GM18511 (cell line): Measurements from ENCODE around the gene GAB2.

ENCODE experiments used
- ATAC-seq: cut with Tn5 transposase; IDR thresholded peaks from one replicate; pipeline ENCODE4 v1.9.1; 2021; ENCODE audit warnings: mild to moderate bottlenecking, moderate library complexity; ENCODE audit not compliant: unreplicated experiment

Gene GAB2

GRCh38 chr11:78346799-78347198, 70.8 kb downstream of the GAB2 start:
- no peak for ATAC-seq

DNA sequence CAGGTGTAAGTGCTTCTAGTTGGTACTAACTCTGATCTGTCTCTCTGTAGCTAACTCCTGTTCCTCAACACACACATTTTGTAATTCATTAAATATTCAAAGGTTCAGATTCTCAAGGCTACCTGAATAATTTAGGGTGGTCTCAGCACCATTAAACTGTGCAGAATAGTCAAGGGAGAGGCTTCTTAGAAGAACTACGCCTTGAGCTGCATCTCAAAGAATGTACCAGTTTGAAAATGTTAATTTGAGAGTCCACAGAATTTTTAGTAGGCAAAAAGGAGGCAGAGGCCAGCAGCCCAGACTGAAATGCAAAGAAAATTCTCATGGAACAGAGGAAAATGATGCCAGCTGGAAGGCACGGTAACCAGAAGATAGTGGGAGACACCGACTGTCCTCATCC, 72.2 kb downstream of the GAB2 start:
- no peak for ATAC-seq

DNA sequence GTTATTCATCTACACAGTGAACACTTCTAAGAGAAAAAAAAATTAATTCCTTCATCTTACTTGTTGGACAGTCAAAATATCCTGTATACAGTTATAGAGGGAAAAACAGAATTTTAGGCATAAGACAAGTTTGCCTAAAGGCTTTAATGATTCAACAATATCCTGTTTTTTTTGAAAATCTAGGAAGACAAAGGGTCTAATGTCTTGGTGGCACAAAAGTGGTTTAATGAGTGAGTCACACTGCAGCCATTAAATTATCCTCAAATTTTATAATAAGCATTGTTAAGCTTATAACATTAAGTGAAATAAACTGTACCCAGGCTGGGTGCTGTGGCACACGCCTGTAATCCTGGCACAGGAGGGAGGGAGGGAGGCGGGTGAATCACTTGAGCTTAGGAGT, 72.9 kb downstream of the GAB2 start:
- ATAC-seq, result no peak

DNA sequence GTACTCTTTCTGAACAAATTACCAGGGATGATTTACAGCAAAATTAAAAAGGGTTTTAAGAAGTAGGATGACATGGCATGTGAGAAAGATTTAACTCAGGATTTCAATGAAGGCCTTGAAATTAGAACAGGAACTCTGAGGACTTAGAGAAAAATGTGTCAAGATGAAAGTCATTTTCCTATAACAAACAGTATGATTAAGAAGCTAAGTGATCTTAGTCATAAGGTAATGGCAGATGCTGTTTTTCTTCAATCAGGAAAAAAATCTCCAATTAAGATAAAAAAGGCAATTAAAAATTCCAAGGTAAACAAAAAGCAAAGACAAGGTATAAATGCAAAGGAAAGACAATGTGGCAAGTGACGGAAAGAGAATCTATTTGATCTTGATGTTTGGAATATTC, 73.5 kb downstream of the GAB2 start:
- ATAC-seq, result no peak

DNA sequence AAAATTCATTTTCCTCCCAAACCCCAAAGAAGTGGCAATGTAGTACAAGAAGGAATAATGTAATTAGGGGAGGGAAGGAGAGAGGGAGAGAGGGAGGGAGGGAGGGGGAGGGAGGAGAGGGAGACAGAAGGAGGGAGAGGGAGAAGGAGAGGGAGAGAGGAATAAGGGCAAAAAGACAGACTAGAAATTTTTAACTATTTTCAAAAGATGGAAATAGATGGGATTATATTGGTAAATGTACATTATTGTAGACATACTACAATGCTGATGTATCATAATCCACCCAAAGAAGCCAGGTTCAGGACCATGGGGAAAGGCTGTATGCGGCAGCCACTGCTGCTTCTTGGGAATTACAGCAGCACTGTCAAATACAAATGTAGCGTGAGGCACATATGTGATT, 74.3 kb downstream of the GAB2 start:
- ATAC-seq, result no peak

GRCh38 chr11:78341841-78342240, 75.8 kb downstream of the GAB2 start:
- no peak for ATAC-seq

DNA sequence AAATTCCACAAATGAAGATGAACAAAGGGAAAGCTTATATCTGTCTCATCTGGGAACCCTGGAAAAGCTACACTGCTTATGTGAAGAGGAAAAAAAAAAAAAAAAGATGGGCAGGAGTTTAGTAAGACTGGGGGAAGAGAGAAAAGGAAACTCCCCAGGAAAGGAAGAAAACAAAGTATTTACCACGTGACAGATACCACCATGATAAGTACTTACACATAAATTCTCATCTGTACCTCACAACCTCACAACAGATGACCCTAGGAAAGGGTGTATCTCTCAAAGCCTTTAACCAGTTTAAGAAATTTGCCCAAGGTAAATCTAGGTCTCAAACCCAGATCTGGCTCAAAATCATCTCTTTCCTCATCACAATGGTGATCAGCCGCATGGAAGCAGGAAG, 77.1 kb downstream of the GAB2 start:
- ATAC-seq, result no peak

GRCh38 chr11:78339945-78340344, 77.7 kb downstream of the GAB2 start:
- no peak for ATAC-seq

DNA sequence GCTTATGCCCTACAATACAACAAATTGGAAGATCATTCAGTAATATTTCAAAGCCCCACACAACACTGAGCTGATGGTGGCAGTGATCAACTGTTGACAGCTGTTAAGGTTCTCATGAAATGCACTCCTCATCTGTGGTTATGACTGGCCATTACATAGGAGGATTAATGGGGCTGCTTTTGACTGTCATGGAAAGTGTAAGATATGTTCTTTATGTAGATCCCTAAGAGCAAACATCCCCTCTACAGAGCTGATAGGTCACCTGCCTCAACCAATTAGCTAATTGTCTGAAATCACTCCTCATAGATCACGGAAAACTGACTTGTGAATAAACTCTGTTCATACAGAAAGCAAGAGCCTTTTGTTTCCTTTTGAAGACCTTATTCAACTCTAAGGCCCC, 78.1 kb downstream of the GAB2 start:
- no peak for ATAC-seq

GRCh38 chr11:78338702-78339101, 78.9 kb downstream of the GAB2 start:
- ATAC-seq, result no peak

- no peak for ATAC-seq
Observed at GRCh38 chr11:78338138-78338537, 79.5 kb downstream of the GAB2 start.

DNA sequence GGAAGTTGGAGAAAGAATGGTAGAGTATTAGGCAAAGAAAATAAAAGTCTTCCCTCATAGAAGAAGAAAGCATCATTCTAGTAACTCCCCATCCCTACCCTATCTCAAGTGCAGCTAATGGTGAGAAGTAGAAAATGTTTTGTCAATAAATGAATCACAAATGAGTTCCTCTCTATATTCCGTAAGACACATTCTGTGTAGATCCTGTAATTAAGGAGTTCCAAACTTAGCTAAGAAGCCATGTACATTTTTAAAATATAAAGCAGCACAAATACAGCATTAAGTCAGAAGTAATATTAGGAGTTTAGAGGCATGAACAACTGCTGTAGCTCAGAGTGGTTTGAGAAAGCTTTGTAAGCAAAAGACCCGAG, 80.1 kb downstream of the GAB2 start:
- no peak for ATAC-seq

- no peak for ATAC-seq
Observed at GRCh38 chr11:78336877-78337553, 80.6 kb downstream of the GAB2 start.

GRCh38 chr11:78334109-78334508, 83.5 kb downstream of the GAB2 start:
- no peak for ATAC-seq

DNA sequence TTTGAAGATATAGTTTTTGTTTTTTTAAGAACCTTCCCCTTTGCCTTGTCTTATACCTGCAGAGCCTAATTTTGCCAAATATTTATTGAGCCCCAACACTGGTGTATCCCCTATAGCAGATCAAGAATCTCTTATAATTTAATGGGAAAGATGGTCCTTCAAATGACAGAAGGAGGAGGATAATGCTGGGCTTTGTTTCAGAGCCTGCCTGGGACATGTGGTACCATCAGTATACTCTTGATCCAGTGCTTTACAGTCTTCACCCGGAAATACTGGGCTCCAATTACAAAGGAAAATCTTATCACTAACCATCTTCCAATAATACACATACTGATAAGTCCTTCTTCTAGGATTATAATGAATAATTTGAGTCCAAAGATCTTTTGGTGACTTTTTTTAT, 84.7 kb downstream of the GAB2 start:
- ATAC-seq, result no peak

- no peak for ATAC-seq
Observed at GRCh38 chr11:78332174-78332866, 85.3 kb downstream of the GAB2 start.

DNA sequence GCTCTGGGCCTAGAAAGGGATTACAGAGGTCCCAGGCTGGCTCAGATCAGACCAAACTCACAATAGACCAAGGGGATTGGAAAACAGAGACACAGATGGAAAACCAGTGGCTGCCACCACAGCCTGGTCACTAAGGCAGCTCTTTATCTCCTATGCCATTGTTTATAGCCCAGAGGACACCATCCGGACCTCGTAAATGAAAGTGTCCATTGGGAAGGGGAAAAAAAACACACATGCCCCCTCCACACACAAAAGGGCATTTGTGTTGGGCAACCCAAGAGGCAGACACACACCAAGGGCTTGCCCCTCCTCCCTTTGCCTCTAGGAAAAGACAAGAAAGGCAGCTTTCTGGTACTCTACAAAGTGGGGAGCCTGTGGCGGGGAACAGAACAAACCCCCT, 85.9 kb downstream of the GAB2 start:
- no peak for ATAC-seq

DNA sequence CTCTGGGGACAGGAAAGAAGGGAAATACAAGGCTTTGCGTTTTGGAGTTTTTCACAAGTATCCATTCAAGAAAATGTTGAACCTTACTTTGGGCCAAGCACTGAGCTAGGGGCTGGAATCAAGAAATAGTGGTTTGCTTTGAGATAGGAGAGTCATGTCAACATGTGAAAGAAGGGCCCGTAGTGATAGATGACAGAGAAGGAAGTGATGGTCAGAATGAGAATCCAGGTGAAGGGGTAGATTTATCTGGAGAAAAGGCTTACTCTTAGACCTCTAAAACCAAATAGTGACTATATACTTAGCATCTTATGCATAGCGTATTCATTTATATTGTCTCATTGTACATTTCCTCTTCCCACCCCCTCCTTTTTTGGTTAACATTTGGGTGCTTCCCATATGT, 87.3 kb downstream of the GAB2 start:
- no peak for ATAC-seq

DNA sequence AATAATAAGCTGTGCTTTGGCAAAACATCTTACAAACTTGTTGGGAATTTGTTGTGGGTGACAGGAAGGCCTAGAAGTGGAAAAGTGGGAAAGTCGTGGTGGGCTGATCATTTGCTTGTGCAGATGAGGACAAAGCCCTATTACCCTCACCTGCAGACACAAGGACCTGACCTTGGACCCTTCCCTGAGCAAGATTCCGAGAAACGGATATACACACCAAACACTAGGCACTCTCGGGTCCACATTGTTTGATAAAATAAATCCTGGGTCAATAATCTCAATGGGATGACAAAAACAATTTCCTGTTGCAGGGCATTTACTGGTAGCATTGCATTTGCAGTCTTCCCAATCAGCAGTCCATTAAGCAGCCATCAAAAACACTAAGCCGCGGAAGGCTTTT, 89.7 kb downstream of the GAB2 start:
- ATAC-seq, result no peak

DNA sequence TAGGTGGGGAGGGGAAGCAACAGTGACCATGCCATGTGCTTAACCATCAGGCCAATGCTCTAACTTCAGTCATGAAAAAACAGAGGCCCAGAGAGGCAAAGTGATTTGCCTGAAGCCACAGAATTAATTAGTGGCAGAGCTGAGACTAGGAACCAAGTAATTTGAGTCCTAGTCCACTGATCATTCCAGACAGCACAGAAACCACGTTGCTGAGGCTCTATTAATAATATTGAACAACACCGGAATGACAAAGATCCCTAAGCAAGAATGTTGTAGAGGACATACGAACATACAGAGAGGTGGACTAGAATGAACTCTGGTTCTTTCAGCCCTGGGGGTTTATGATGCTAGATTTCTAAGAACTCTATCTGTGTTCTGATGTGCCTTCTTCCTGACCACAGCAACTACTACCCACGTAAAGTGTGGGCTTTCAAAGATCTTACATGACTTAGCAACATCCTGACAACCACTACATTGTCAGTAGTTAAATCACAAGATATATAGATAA, 92.3 kb downstream of the GAB2 start:
- ATAC-seq, result peak; percentile 63

DNA sequence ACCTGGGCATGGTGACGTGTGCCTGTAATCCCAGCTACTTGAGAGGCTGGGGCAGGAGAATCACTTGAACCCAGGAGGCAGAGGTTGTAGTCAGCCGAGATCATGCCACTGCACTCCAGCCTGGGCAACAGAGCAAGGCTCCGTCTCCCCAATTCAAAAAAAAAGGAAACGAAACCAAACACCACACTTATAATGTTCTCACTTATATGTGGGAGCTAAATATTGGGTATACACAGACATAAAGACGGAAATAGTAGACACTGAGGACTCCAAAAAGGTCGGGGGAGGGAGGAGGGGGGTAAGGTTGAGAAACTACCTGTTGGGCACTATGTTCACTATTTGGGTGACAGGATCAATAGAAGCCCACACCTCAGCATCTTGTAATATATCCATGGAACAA, 94.3 kb downstream of the GAB2 start:
- ATAC-seq, result peak; percentile 77

GRCh38 chr11:78319453-78319955, 98.1 kb downstream of the GAB2 start:
- ATAC-seq, result no peak
